HG03097 (cell line): ENCODE results near the gene BLNK.
"Not testable (repeated sequence)": the region's sequence is repeated elsewhere in the genome, so short reads cannot be mapped to it uniquely, and the experiment has no call there.

Source experiments
- ATAC-seq: cut with Tn5 transposase; IDR thresholded peaks from one replicate; pipeline ENCODE4 v1.9.1; 2021; ENCODE audit not compliant: unreplicated experiment, low FRiP score

Gene BLNK

DNA sequence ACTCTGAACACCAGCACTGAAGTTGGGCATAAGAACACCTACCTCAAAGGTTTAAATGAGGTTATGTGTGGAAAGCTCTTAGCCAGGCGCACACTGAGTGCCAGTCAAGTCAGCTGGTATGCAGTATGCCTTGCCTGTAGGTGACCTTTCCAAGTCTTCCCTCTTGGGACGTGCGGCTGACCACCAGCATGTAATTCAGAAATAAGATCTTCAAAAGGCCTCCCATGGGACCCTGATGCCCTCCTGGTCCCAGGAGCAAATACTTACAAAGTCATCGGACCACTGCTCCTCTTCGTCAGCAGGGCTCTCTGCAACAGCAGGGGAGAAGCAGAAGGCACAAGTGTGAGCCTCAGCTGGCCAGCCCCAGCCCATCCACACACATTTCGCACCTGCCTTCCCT, 40.8 kb downstream of the BLNK start:
- ATAC-seq, result no peak

DNA sequence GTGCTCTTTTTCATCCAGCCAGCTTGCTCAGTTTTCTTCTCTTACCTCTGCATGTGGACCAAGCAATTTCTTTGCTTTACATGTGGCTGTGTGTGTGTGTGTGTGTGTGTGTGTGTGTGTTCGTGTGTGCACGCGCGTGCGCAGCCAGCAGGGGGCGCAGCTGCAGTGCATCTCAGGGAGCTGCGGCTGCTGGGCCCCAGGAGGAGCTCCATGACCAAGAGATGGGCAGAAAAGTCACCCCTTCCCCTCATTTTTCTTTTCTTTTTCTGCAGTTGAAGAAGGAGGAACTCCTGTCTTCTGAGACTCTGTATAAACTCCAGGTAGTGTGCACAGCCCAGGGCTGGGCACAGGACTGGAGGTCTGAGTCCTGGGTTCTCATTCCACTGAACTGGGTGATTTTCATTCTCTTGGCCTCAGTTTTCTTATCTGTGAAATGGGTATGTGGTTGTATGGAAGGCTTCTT, 41.8 kb downstream of the BLNK start:
- ATAC-seq, result no peak

DNA sequence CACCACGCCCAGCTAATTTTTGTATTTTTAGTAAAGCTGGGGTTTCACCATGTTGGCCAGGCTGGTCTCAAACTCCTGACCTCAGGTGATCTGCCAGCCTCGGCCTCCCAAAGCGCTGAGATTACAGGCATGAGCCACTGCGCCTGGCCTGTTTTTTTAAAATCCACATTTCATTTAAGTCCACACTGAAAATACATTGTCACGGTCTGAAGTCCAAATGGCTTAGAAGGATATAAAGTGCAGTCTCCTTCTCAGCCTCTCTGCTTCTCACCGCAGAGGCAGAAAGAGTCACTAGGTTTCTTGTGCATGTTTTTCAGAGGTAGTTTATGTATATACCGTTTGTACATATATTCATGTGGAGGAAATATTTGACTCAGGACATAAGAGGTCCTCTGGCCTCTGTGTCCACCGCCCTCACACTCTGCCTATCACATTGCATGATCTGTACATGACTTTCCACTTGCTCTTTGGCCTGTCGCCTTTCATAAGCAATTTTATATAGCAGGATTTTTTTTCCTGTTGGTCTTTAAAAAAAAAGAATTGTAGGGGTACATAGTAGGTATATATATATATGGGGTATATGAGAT, 42.9 kb downstream of the BLNK start:
- ATAC-seq, result no peak

DNA sequence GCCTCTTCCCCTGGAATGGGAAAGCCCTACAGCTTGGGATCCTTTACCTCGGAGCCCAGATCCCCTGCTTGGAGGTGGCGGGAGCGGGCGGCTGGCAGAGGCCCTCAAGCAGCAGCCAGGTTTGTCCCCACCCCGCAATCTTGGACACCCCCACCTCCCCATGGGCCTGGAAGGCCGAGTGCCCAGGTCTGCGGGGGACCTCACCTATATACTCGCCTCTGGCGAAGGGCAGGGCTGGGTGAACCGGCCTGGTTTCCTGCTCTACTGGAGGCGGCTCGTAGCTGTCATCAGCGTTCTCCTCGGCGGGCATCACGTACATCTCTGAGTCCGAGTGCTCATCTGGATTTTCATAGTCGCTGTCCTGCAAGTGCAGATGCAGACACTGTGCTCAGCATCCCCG, 44.2 kb downstream of the BLNK start:
- ATAC-seq, result no peak

DNA sequence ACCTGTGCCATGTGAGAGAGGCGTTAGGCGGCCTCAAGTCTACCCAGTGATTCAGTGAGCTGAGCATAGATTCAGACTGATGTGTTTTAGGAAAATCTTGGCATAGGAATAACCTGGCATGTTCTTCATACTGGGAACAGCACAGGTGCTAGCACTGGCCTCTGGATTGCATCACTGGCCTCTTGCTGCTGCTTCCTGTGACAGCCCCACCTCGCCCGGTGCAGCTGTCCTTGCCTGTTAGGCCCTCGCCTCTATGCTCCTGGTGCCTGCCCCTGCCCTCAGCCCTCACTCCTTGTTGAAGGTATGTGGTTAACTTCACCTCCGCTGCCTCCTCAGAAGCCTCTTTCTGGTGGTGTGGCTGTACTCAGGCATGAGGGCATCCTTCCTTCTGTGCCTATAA, 46.2 kb downstream of the BLNK start:
- ATAC-seq, result no peak

DNA sequence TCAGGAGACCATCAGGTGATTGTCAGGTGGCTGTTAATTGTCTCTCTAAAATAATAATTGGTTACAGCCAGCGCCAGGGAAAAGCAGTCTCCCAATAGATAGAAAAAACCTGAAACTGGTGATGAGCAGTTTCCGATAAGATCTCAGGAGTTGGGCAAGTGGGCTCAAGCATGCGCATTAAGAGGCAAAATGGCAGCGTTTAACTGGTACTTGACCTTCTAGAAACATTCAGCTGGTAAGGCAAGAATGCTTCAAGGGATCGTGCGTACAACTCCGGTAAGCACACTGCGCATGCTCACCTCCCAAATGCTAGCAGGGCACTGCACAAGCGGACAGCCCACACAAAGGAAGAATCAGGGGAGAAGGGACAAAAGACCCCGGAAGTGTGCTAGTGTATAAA, 48.5 kb downstream of the BLNK start:
- no peak for ATAC-seq

DNA sequence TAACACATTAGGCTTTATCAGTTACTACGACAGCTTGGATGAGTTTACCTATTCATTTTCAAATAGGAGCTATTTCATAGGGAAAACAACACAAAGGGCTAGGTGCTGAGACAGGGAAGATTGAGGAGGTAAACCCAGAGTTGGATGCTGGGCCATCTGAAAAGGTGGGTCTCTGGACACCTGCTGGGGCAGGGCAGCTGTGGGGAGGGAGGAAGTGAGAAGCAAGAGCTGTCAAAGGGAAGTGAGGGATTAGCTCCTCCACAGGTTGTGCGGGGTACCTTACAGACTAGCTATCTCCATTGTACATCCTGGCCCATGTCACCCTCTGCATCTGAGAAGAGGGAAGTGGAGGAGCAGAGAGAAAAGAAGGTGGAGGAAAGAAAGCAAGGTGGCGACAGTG, 48.9 kb downstream of the BLNK start:
- no peak for ATAC-seq

DNA sequence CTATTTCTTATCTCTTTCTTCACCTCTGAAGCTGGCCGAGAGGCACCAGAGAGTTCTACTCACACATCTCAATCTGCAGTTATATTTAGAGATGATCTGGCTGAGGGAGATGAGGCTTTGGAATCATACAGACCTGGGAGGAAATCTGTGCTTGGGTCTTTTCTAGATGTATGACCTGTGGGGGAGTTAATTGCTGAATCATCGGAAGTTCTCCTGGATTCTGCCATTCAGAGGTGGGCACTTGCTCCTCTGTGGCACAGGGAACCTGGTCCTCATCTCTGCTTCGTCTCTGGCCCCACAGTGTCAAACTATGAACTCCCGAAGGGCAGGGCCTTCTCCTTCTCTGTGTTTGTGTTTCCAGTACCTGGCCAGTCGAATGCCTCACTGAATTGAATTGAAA, 52.5 kb downstream of the BLNK start:
- no peak for ATAC-seq

DNA sequence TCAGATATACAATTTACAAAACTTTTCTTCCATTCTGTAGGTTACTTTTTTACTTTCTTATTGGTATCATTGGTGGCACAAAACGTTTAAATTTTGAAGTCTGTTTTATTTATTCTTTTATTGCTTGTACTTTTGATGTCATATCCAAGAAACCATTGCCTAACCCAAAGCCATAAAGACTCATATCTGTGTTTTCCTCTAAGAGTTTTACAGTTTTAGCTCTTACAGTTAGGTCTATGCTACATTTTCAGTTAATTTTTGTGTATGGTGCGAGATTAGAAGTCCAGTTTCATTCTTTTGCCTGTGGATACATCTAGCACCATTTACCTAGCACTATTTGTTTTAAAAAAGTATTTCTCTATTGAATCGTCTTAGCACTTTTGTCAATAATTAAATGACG, 53.7 kb downstream of the BLNK start:
- no peak for ATAC-seq

DNA sequence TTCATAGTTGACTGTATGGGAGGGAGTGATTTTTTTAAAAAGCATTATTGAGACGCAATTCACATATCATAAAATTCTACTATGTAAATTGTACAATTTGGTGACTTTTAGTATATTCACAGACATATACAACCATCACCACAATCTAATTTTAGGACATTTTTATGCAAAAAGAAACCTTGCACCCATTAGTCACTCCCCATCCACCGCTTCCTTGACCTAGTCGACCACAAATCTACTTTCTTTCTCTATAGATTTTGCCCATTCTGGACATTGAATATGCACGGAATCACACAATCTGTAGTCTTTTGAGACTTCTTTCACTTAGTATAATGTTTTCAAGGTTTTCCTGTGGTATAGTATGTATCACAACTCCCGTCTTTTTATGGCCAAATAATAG, 54.6 kb downstream of the BLNK start:
- no peak for ATAC-seq

DNA sequence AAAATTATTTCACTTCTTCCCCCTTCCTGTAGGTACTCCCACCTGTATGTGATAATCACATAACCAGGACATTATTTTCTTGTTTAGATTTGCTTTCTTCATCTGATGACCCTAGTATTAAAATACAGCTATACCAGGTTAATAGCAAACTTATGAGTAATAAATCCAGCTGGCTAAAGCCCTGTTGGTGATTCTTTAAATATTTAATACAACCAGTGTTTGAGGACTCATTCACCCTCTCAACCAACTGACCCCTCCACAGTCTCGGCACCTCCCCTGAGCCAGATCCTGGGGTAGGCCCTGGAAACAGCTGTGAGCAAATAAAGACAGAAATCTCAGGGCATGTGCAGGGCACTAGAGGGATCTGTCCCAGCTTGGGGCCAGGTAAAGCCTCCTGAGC, 58.5 kb downstream of the BLNK start:
- no peak for ATAC-seq

DNA sequence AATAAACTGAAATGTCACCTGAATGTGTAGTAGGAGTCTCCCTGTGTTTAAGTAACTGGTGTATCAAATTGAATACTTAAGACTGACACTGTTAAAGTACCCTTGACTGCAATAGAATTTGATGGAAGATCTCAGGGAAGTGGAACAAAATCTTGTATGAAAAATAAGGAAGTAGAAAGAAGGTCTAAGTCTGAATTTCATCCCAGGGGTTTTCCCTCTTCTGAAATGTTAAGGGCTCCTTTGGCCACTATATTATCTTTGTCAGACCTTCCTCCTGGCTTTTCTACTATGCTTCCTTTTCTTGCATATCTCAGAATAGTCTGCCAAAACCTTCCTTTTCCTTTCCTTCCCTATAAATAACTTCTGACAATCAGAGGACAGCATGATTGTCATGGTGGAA, 59.6 kb downstream of the BLNK start:
- ATAC-seq, result no peak

DNA sequence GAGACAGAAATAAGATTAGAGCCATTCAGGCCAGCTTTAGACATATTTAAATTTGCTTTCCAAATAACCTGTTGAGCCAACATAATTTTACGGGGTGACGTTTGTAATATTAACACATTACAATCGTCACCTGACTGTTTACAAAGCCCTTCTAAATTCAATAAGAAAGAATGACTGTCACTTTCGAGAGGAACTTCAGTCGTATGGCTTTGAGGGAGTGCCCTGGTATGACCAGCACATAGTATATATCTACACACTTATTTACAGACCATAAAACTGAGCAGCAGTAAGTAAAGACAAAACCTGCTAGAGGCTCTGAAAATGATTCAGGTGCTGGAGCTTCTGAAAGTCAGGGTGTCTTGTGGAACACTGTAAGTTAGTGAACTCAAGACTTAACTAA, 62.4 kb downstream of the BLNK start:
- ATAC-seq, result no peak

DNA sequence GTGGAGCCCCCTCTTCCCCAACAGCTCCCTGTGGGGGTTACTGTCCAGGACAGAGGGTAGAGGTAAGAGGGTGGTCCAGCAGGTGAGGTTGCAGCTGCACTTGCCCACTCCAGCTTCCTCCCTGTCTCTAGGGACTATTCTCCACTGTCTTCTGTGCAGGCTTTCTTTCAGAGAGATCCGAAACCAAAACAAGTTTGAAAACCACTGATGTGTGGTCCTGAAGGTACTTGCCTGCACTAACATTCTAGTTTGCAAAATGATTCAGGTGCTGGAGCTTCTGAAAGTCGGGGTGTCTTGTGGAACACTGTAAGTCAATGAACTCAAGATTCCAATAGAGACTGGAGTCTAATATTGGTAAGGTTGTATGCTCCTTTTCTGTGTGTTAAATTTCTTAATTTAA, 63.1 kb downstream of the BLNK start:
- ATAC-seq, result no peak

DNA sequence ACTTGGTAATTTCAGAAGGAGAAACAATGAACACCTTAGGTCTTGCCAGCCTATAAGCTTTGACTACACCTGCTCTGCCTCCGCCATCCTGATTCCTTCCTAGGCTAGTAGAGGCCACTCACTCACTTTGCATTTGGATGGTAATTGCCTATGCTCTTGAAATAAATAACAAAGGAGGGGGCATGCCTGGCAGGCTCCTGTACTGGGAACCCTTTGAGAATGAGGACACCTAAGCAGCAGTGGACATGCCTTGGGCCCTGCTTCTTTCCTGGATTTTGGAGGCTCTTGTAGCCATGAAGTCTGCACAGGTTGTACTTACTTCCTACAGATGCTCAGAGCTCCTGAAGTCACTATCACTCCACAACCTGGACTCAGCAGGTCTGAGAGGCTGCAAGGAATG, 65.8 kb downstream of the BLNK start:
- no peak for ATAC-seq

DNA sequence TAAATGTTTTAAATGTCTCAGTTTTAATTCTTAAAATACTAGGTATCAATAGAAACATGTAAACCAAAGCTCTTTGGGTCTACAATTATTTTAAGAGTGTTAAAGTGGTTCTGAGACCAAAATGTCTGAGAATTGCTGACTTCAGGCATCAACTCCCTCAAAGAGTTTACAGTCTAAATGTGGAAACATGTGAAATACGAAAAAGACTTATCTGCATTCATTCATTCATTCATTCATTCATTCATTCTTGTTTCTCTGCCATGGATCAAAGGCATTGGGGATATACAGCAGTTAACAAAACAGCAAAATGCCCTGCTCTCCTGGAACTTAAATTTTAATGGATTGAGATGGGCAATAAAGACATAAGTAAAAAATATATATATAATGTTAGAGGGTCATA, 69.8 kb downstream of the BLNK start:
- ATAC-seq, result no peak

DNA sequence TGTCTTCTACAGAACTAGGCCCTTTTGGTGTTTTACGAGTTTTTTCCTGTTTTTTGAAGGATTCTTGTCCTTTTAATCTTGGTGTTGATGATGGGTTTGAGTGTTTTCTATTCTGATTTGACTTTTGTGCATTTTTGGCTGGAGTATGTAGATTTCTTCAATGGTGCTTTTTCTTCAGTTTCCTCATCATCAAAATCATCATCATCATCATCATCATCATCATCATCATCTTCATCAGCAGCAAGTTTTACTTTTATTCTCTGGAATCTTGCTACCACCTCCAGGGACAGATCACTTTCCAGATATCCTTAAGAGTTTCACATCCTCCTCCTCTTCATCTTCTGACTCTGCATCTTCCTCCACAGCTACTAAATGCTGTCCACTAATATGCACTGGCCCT, 81.9 kb downstream of the BLNK start:
- ATAC-seq, result not testable (repeated sequence)

DNA sequence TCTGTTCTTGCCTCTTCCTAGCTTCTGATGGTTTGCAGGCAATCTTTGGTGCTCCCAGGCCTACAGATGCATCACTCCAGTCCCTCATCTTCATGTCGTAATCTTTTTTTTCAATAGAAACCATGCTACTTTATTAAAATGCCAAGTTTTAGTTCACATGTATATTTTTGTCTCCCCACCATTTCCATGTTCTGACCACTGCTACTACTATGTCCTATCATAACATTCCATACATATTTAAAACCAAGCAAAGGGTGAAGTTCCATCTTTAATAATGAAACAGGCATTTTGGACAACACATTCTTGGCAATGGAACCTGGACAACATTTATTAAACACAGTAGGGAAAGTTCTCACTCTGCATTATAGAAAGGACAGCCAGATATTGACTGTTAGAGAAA, 82.5 kb downstream of the BLNK start:
- no peak for ATAC-seq

DNA sequence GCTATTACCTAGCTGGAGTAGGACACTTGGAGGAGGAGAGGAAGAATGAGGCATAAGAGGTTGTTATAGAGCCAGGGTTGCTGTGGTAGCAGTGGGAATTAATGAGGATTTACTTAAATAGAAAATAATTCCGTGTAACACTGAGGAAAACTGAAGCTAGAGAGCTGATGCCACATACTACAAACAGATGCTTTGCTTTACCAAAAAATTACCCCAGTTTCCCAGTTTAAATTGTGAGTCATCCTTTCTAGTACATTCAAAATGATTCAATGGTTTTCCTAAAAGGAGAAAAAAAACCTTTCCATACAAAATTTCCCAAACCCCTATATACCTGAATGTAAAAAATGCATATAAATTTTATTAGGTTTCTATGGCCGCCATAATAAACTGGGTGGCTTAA, 82.9 kb downstream of the BLNK start:
- ATAC-seq, result no peak

DNA sequence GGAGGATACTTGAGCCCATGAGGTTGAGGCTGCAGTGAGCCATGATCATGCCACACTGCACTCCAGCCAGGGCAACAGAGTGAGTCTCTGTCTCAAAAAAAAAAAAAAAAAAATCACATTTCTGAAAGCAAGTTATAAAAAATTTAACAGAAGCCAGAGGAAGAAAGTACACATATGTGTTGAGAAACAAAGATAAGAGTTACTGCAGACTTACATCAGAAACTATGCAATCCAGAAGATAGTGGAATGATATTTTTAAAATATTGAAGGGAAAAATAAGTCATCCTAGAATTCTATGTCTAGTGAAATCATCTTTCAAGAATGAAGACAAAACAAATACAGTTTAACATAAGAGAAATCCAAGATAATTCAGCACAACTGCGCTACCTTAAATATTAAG, 94.4 kb downstream of the BLNK start:
- ATAC-seq, result no peak

DNA sequence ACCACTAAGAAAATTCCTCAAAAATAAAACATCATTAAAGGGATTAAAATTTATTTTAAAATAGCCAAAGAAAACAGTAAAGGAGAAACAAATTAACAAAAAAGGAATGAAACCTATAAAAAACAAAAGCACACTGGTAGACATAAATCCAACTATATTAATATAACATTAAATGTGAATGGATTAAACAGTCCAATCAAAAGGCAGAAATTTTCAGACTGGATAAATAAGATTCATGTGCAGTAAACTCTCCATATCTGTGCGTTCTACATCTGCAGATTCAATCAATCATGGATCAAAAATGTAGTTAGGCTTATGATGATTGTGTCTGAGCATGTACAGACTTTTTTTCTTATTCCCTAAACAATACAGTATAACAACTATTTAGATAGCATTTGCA, 98.7 kb downstream of the BLNK start:
- ATAC-seq, result no peak

DNA sequence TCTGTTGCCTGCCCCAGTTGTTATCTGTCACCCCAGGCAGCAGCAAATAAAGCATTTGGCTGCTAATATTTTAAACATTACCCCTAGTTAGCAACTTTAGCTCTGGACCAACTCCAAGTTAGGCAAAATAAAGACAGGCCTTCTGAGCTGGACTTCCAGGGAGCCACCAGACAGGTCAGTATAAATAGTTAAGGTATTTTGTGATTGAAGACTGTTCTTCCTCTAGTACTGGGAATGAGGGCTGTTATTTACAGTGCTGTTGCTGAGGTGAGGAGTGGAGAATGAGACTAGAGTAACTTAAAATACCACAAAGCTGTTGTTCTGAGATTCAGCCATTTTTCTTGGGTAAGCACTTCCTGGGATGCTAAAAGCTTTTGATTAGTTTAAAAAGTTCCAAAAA, 101.1 kb downstream of the BLNK start:
- ATAC-seq, result no peak

DNA sequence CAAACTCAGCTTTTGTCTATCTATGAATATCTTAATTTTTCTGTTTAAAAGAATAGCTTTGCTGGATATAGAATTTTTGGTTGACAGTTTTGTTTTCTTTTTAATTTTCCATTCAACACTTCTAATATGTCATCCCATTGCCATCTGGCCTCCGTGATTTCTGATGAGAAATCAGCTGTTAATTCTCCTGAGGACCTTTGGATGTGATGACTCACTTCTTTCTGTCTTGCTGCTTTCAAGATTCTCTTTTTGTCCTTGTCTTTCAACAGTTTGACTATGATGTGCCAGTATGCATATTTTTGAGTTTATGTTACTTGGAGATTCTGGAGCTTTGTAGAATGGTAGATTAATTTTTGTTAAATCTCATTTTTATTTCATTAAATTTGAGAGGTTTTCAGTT, 102.8 kb downstream of the BLNK start:
- no peak for ATAC-seq
